HK-2 (cell line): ENCODE measurements around the gene HDAC4.

Experiments
- DNase-seq: peaks from one replicate; pipeline ENCODE4 v3.0.0-alpha.2; 2018; ENCODE audit not compliant: unreplicated experiment

The HDAC4 gene

DNA sequence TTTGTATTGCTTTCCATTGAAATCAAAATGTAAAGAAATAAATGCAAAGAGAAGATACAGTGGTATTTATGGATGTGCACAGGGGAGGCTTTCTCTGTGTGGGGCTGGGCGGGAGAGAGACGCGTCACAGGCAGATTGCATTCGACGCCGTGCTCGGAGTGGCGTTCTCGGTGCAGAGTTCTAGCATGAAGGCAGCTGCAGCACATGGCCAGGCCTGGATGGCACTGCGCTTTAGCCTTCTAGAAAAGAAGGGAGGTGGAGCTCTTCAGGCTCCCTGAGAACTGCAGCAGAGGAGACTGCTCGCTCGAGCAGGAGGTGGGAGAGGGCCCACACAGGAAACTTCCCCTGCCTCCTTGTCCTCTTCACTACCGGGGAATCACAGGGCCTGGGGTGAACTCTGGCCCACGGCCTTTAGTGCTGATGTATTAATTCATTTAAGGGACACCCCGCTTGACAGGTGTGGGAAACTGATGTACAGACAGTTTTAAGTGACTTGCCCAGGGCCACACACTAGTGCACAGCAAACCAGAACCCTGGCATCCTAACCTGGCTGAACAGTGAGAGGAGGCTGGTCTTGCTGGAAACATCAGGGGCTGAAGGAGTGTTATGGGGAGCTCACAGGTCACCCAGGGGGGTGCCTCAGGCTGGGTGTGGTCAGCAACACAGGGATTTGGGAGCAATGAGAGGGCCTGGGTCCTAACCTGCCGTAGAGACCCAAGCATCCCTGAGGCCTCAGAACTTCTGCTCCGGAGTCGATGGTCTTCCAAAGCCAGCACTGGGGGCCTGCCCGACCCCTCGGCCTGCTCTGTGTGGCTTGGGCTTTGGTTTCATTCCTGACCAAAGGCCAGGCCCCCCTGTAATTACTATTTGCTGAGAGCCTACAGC is 199.9 kb downstream of the HDAC4 start:
- DNase-seq = no peak

DNA sequence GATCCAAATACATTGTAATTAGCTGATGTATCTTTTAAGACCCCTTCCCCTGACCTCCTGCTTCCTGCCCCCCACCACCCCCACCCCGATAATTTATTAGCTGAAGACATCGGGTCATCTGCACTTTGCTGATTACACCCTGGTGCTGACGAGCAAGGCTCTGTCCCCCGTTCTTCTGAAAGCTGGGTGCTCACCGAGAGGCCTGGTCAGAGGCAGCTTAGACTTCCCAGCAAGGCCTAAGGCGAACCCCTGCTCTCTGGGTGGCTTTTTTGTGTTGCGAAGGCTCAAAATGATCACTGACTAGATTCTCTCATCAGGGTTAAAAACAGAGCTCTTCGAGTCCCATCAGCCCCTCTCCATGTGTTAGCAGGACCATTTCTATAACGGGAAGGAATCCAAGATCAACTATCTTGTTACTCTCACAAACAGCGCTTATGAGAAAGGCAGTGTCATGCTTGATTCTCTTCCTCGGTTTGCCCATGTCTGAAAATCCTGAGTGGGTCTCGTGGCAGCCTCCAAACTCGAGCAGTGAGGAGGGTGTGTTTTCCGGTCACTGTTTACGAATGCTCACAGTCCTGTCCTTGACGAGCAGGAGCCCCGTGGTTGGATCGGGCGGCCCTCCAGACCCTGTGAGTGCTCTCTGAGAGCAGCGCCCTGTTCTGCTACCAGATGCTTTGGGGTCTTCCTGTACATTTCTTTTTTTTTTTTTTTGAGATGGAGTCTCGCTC is 201.6 kb downstream of the HDAC4 start:
- no peak for DNase-seq

DNA sequence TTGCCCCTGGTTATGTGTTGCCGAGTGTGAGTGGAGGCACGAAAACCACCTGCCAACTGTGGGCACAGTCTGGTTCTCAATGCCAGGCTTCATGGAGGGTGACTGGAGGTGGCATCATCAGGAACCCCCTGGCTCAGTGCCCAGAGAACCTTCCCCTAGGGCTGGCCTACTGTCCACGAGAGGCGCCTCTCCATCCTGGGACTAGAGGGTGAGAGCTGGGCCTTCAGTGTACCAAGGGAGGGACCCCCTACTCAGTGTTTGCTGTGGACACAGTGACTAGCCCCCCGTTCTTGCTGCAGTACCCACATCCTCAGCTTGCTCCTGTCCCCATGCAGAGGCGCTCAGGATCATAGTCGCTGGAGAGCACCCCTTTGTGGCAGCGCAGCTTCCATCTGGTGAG is 202.6 kb downstream of the HDAC4 start:
- DNase-seq = no peak

DNA sequence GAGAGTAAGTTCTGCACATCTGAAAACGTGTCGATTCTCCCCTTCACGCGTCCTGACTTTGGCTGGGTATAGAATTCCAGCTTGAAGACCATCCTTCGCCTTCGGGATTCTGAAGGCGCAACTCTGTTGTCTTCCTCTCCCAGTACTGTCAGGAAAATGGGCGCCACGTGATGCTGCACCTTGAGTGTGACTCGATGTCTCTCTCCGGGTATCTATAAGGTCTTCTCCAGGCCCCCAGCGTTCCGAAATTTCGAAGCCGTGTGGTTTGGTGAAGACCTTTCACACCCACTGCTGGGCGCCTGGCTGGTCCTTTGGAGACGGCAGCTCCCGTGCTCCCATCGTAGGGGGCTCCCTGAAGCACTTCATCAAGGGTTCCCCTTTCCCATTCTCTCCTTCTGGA is 203.7 kb downstream of the HDAC4 start:
- no peak for DNase-seq

DNA sequence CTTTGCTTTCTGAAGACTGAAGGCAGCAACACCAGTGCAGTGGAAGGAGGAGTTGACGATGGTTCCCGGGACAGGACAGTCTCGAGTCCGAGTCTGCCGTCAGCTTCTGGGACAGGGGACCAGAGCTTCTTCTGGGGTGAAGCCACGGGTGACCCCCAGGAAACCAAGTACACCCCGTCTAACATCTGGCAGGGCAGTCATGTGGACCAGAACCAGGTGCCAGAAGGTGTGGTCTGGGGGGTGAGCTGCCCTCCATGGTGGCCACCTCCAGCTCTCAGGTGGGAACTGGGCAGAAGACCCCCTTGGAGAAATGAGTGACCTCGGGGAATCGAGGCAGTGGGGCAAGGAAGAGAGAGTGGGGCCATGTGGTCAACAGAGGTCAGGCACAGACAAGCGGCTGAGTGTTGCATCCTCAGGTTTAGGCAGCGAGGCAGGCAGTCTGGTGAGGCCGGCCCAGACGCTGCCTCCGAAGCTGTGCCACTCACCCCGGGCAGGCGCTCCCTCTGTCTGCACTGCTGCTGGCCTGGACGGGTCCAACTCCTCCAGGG is 204.3 kb downstream of the HDAC4 start:
- DNase-seq = no peak

DNA sequence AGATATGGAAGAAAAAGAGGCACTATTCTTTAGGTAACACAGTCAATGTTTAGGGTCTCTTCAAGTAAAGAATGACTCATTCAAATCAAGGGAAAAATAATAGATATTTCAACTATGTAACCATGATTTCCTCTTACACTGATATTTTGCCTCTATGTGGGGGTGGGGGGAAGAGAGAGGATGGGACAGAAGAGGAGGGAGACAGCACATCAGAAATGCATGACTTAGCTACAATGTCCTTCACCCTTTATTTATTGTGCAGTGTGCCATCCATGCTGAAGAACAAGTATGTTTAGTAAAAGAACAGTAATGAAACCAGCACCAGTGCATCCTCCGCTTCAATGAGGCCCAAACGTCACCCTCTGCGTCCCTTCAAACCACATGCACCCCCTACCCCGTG is 204.8 kb downstream of the HDAC4 start:
- DNase-seq = no peak

DNA sequence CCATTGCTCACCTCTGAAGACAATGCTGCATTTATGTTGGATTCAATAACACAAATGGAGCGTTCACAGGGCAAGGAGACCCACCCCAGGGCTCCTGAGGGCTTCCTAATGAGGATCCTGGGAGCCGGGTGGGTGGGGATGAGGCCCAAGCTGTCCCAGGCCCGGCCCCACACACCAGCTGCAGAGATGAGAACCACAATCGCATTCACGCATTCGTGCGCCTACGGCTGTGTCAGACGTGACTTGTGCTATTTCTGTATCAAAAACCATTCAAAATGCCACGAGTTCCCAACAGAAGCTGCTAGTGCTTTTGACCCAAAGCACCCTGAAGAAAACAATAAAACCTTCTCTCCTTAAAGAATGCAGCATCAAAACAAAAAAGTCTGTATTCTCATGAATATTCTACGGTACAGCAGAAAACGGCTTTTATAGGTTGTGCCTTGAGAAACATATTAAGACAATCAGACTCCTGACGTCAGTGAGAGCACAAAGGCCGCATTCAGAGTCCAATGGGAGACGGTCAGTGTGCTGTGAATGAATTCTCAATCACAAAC is 205.4 kb downstream of the HDAC4 start:
- DNase-seq = no peak

DNA sequence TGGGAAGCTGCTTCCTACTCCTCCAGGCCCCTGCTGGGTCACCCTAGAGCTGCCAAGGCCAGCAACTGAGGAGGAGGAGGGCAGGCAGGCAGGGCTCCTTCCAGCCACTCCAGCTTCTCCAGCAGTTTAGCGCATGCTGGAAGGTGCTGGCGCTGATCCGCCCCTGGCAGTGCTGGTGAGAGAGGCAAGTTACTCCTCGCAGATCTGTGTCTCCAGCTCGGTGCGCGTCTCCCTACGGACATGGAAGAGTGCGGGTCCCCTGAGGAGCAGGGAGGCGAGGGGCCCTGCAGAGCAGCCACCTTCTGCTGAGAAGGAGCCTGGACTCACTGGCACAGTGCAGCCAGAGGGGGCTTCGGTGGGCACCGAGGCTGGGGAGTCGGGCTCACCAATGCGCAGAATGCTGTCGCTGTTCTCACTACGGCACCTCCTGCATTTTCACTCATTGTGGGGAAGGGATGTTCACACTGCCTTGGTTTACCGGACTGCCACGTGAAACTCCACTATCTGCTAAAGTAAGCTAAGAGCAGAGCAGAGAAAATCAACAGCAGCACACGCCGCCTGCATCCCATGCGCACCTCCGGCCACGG is 206.0 kb downstream of the HDAC4 start:
- DNase-seq = no peak

DNA sequence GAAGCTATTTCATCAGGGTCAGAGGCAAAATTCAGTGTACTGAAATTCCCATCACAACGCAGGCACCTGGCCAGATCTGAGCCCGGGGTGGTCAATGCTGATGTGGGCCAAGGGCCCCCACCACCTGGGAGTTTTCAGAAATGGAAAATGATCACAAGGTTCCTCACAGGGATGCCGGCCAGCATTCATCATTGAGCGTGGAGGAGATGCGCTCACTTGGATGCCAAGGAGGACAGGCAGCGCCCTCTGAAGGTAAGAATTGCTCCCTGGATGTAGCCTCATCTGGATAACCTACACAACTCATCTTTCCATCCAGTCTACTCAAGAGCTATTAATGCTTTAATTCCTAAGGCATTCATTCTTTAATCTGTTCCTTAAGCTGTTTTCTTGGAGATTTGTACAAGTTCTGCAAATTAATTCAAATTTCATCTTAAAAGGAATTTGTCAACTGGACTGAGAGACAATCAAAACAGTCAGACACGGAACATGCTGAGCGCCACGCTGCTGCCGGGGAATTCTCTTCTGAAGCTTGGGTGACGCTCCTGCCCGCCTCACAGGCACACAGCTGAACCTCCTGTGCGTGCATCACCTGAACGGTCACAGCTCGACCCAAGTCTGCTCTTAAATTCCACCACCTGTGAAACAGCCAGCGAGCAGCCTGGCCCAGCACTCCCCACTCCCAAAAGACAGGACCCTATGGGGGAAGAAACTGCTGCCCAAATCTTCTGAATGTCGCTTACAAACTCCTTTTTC is 206.7 kb downstream of the HDAC4 start:
- no peak for DNase-seq

DNA sequence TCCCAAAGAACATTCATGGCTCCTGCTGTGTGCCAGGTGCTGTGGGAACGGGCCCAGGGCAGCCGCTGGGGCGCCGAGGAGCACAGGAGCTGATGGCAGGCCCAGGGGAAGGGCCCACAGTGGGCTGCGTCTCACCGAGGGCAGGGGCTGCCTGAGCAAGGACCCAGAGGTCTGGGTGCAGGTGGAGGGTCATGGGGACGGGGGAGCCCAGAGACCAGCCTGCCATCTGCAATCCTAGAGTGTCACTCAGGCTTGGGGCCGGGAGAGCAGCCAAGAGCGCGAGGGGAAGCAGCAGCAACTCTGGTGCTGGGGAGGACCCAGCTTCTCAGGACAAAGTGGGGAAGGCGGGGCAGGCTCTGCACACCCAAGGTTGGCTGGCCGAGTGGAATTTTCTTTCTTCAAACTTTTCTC is 207.4 kb downstream of the HDAC4 start:
- no peak for DNase-seq

DNA sequence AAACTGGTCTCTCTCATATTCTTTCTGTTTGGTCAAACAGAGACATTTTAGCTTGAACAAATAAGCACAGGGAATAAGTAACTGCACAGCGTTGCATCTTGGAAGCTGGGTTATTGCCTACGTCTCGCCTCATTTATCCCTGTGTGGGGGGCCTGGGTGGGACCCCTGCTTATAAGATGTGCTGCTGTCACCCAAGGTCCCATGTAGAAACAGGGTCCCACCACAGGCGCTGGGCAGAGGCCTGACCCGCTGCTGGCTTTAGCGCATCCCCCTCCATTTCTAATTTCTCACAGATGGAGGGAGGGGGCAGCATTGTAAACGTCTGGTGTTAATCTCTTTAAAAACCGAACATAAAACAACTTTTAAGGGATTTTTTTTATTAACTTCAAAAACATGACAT is 207.8 kb downstream of the HDAC4 start:
- no peak for DNase-seq

DNA sequence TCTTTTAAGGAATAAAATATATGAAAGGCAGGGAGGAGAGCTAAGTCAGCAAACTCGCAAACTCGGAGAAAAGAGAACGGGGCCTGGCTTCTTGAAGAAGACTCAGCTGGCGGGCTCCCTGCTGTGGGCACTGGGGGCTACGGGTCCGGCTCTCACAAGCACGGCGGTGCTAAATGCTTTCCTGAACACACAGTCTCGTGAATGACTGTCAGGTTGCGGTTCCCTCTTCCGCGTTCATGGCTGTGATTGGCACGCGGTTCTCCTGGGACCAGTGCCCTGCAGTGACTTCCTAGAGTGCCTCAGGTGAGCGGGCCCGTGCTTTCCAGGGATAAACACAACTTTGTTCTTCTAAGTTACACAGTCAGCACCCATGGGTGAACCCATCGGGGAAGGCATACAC is 208.4 kb downstream of the HDAC4 start:
- no peak for DNase-seq

DNA sequence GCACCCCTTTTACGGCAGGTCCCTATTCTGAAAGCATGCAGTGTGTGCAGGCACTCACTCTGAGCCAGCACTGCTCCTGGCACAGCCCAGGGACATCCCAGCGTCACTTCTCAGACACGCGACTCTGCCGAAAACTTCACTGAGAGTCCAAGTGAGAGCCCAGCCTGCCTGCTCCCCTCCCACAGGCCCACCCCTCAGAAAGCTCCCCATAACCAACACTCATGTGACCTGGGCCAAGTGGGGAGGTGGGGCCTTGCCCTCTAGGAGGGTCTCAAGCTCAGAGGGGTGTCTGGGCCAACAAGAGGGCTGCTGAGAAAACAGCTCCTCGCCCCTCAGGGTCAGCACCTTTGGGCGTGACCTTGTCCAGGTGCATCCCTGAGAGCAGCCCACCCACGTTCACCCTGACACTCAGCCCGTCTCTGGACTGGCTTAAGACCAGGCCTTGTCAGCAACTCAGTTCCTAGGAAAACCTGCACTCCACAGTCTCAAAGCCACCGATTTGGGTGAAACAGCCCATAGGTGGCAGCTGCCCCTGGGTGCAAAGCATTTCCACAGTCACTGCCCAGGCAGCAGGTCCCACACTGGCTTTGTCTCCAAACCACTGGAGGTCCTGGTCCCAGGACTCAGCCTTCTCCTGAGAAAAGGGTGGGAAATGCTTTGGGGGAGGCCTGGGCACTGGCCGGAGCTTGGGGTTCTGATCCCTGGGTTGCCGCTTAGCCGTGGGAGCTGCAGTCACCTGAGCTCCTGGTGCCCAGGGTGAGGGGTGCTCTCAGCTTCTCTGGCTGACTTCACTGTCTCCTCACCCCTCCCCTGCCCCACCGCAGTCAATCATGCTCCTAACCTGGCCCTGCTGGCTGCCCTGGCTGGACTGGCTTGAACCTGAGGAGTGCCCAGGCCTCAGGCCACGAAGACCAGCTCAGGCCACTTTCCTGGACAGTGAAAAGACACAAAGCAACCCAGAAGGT is 209.6 kb downstream of the HDAC4 start:
- no peak for DNase-seq

DNA sequence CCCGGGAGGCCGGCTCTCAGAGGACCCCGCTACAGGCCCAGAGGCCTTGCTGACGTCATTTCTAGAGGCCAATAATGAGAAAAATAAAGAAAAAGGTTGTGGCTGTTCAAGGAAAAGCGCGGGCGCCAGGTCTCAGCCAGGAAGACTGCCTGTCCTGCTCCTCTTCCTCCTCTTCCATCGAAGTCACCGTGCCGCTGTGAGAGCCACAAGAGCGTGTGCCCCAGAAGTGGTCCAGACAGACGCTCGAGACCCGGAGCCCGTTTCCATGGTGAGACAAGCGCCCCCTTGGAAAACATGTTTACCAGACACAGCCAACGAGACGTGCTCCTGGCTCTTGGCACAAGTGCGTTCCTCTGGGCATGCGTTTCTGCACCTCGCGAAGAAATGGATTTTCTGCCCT is 210.5 kb downstream of the HDAC4 start:
- no peak for DNase-seq

DNA sequence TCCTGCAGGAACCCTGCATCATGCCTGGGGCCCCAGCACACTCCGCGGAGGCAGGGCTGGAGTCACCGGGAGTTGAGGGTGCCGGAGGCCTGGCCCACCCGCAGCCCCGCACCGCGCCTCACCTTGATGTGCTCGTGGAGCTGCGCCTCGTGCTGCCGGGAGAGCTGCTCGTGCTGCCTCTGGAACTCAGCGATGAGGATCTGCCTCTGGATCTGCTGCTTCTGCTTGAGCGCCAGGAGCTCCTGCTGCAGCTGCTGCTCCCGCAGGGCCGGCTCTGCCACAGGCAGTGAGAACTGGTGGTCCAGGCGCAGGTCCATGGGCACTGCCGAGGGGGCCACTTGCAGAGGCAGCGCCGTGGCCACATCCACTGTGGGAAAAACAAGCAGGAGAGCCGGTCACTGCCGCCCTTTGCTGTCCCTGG is 211.1 kb downstream of the HDAC4 start:
- no peak for DNase-seq

DNA sequence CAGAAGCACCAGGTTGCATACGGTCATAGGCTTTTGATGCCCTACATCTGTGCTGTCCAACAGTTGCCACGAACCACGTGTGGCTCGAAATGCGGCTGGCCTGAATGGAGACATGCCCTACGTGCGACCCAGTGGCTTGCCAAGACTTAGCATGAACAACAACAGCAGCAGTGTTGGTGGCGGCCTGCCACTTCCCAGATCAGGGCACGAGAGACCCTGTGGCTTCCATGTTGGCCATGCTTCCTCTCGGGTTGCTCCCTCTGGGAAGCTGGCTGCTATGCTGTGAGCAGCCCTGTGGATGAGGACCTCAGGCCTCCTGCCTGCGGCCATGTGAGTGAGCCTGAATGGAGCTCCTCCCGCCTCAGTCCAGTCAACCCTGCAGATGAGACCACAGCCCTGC is 212.3 kb downstream of the HDAC4 start:
- no peak for DNase-seq

DNA sequence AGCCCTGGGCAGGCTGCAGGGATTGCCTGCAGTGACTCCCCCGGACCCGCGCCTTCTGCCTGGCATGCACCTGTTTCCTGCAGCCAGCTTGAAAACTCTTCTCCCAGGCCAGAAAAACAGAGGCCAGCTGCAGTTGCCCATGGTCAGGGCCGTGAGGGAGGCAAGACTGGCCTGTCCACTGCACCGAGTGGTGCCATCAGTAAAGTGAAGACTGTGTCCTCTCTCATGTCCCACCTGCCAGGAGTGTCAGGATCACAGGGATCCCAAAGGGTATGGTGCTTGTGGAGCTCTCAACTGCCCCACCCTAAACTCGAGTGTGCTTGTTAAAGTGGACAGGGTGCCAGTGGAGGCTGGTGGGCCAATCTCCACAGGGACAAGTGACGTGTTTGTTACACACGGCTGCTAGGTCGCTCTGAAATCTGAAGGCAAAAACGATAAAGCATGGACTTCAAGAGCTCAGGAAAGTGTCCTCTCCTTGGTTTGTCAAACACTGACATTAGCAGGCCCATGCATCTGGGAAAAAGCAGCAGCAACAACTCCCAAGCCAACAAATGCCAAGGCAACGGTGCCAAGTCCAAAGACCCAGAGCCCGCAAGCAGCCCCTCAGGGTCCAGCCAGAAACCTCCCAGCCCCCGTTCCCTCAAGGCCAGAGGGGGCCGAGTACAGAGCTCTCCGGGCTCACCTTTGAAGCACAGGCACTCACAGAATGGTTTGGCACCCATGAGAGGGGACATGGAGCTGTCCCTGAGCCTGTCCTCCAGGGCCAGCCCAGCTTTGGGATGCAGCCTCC is 213.2 kb downstream of the HDAC4 start:
- no peak for DNase-seq

DNA sequence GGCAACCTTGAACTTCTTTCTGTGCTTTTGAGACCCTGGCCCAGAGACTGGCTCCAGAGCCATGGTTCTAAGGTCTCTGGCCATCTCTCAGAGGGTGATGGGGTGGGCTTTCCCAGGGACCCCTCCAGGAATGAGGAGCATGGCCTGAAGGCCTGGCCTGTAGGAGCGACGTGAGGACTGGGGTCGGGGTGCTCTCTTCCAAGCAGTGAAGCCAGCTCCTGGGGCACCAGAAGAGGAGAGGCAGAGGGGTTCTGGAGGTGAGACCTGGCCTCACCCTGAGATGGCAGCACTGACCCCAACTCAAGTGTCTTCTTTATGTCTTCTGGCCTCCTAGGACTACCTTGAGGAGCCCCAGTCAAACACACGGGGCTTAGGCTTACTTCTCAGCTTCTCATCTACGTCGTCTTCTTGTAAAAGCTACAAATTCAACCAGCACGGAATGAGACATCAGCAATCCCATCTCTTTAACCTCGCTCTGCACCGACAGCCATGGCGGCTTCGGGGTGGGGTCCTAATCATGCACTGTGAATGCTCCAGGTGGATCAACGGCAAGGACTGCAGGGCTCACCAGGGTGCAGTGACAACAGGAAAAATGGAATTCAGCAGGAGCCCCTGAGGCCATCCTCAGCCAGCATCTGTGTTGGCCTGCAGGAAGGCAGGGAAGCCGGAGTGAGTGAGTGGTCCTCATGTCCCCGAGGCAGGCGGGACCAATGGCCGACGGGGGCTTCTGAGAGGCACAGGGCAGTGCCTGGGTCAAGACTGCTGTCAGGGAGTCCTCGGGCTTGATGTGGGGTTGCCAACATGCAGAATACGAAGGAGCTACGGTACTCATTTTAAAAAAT is 214.1 kb downstream of the HDAC4 start:
- no peak for DNase-seq
